Ovary (tissue), 9 donors: Measurements from ENCODE around the gene ZNF556. TPM values are rescaled to one million over a fixed set of nuclear protein-coding genes. Genes with fewer than 3 reads are reported as not detected.

Experiments
- DNase-seq, 5 donors: peaks; one replicate each; pipeline ENCODE4 v3.0.0-alpha.2; 2019 to 2020
- H3K27ac ChIP-seq, 2 donors: fragments of 200-600 bp; one replicate each; pipeline versions ENCODE4 v1.5.1 to v1.8.0; 2019 to 2022
- H3K27me3 ChIP-seq: fragments of 200-600 bp; one replicate; pipeline ENCODE4 v1.8.0; 2022
- H3K36me3 ChIP-seq: fragments of 200-600 bp; sonication (generic); one replicate; pipeline ENCODE4 v1.5.1; 2019
- H3K4me1 ChIP-seq: one replicate; pipeline ENCODE4 v1.8.1; 2013; ENCODE audit warnings: mild to moderate bottlenecking, moderate library complexity; ENCODE audit not compliant: insufficient read depth
- H3K4me3 ChIP-seq: fragments of 200-600 bp; sonication (generic); one replicate; pipeline ENCODE4 v1.5.1; 2017
- H3K9me3 ChIP-seq, 2 donors: fragments of 200-600 bp in 1 of 2; sonication (generic) in 1 of 2; one replicate each; pipeline versions ENCODE4 v1.5.1 to v1.8.1; 2013 to 2019; ENCODE audit warnings: mild to moderate bottlenecking in 1 of 2, moderate library complexity in 1 of 2
- EP300 ChIP-seq: sonication (generic); formaldehyde crosslinking; IDR thresholded peaks from one replicate; pipeline ENCODE4 v1.6.1; 2017; ENCODE audit warnings: antibody characterized with exemption
- POLR2A ChIP-seq: fragments of 450-650 bp; IDR thresholded peaks from one replicate; pipeline ENCODE4 v1.6.1; 2017; ENCODE audit warnings: antibody characterized with exemption, mild to moderate bottlenecking, moderate library complexity
- WGBS, 3 donors: extraction: QIAGEN DNeasy Blood & Tissue Kit in 1 of 3; methylation state at CpG; one replicate each; pipeline versions ENCODE4 v1.1.5 to v1.1.7; 2013 to 2017; 5-methylcytosine and 5-hydroxymethylcytosine counted together
- intact Hi-C, 4 donors: fragments of 100-400 bp; cut with DNase I; formaldehyde crosslinking; loops; one replicate each; pipeline versions ENCODE4 v1.11.0 to v1.15.1; 2022 to 2023
- polyA plus RNA-seq, 2 donors: library from polyadenylated mRNA; stranded (reverse); fragments of 200-250 nt in 1 of 2; fragments of 350-450 nt in 1 of 2; fragmentation: Illumina TruSeq in 1 of 2; extraction: RNeasy Lipid Tissue Mini Kit (QIAGEN cat#74804) in 1 of 2; gene quantifications; one replicate each; pipeline ENCODE4 v1.2.3, GENCODE V29; 2013 to 2014
- total RNA-seq, 7 donors: library from RNA; depleted of rRNA in 2 of 7; stranded (reverse); fragments of >200 nt in 2 of 7; fragmentation: NEBNext Ultra II Directional in 3 of 7; extraction: Animal tissue kit (Norgen Biotek cat#: 25700) in 3 of 7; gene quantifications; one replicate each; pipeline versions ENCODE4 v1.1.0 to v1.2.4, GENCODE V29; 2016 to 2023
- TF ChIP-seq, protein P1 (sequence below), 3 donors: fragments of 450-650 bp in 2 of 3; fragments of 200-600 bp in 1 of 3; IDR thresholded peaks; one replicate each; pipeline versions ENCODE4 v1.5.1 to v1.8.0; 2016 to 2022; ENCODE audit warnings: antibody characterized with exemption in 3 of 3, mild to moderate bottlenecking in 1 of 3
- donor health status: DM: no; HTN: no; CAD: no; lungs with moderate emphysema.
- donor health status: DM: no; HTN: no; CAD: no.
- donor health status: Bipolar disorder and iron deficiency.
- donor health status: DM: yes; HTN: yes; CAD: no.
- donor health status: DM: no; HTN: no; CAD: no.
- donor health status: DM: yes; HTN: yes; CAD: no.

Gene ZNF556
- total and polyA plus RNA-seq, 9 donors = 2.8 to 9.0 (median 6.7) TPM

DNA sequence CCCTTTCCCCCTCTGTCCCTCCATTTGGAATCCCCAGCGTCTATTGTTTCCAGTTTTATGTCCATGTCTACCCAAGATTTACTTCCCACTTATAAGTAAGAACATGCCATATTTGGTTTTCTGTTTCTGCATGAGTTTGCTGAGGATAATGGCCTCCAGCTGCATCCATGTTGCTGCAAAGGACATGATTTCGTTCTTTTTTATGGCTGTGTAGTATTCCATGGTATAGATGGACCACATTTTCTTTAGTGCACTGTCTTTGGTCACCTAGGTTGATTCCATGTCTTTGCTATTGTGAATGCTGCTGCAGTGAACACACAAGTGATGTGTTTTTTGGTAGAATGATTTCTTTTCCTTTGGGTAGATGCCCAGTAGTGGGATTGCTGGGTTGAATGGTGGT is 22.0 kb upstream of the ZNF556 start:
- Histone ChIP-seq H3K27me3 (no peaks in the 10 kb centered on the region), H3K27ac (no peak overlapping the region), H3K36me3 (no peaks in the 10 kb centered on the region), H3K9me3 (peaks cover 0 to 24% of the 10 kb centered on the region in 2 donors), H3K4me1 (peaks cover 6% of the 10 kb centered on the region), H3K4me3 (no peak overlapping the region)
- TF ChIP-seq, protein P1, sequence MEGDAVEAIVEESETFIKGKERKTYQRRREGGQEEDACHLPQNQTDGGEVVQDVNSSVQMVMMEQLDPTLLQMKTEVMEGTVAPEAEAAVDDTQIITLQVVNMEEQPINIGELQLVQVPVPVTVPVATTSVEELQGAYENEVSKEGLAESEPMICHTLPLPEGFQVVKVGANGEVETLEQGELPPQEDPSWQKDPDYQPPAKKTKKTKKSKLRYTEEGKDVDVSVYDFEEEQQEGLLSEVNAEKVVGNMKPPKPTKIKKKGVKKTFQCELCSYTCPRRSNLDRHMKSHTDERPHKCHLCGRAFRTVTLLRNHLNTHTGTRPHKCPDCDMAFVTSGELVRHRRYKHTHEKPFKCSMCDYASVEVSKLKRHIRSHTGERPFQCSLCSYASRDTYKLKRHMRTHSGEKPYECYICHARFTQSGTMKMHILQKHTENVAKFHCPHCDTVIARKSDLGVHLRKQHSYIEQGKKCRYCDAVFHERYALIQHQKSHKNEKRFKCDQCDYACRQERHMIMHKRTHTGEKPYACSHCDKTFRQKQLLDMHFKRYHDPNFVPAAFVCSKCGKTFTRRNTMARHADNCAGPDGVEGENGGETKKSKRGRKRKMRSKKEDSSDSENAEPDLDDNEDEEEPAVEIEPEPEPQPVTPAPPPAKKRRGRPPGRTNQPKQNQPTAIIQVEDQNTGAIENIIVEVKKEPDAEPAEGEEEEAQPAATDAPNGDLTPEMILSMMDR (IDR thresholded peaks at IDR 0.05) = no peak
- TF ChIP-seq EP300 (no peak), POLR2A (no peak)
- intact Hi-C loops = no loop called here
- 96 to 98% (median 98%) methylated on average over 2 of the region's 2 CpGs for WGBS, 3 donors
- no peak for DNase-seq

DNA sequence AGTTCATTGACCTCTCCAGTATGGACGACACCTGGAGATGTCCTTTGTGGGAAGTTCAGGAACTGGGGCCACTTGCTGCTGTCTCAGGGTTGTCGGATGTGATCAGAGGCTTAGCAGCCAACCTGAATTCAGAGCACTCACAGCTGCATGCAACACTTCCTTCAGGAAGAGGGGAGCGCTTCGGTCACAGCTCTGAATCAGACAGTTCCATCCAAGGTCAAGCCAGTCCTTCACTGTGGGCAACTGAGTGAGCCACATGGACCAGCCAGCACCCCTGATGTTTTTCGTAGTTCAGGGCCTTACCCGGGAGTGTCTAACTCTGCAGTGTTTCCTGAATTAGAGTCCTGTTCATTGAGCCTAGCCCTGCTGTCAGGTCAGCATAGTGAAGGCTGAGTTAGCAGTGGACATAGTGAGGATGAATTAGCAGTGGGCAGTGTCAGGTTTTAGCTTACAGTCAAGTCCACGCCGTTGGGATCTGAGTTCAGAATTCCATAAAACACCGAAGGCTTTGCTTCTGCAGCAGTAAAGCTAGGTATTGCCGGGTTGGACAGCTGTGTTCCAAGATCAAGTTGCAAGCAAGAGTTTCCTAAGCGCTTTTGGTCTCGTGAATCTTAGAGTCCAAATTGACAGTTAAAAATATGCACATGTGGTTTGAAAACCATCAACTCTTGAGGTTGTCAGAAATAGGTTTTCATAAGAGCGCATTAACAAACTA is 20.8 kb upstream of the ZNF556 start:
- no peak for DNase-seq
- TF ChIP-seq, protein P1 (IDR thresholded peaks at IDR 0.05) = no peak
- TF ChIP-seq POLR2A = no peak
- TF ChIP-seq EP300 = no peak
- H3K36me3 ChIP-seq = no peaks in the 10 kb centered on the region
- H3K9me3 ChIP-seq = peaks cover 0 to 35% of the 10 kb centered on the region in 2 donors
- H3K27ac ChIP-seq = no peak overlapping the region
- H3K4me1 ChIP-seq = peaks cover 6% of the 10 kb centered on the region
- H3K4me3 ChIP-seq = no peak overlapping the region
- intact Hi-C loops = no loop called here
- WGBS, 3 donors = 88 to 94% (median 91%) methylated on average over 13 of the region's 13 CpGs
- H3K27me3 ChIP-seq = no peaks in the 10 kb centered on the region

DNA sequence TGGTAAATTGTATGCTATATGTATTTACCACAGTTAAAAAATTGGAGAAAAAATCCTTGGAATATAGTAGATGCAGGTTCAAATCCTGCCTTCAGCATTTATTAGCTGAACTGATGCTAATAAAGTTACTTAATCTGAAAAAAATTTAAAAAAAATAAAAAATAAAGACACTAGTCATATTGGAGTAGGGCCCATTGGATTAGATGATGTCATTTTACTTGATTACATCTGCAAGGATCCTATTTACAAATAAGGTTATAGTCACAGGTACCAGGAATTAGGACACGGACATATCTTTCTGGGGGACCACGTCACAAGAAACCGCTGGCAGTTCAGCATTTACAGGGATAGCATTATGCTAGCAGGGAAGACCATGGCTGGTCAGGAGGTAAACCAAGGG is 19.6 kb upstream of the ZNF556 start:
- WGBS, 3 donors = 92 to 99% (median 98%) methylated on average over 3 of the region's 3 CpGs
- intact Hi-C loops = no loop called here
- peaks cover 3% of the 10 kb centered on the region for H3K4me1 ChIP-seq
- H3K27ac ChIP-seq = no peak overlapping the region
- H3K27me3 ChIP-seq = no peaks in the 10 kb centered on the region
- H3K36me3 ChIP-seq = no peaks in the 10 kb centered on the region
- TF ChIP-seq EP300 (no peak), POLR2A (no peak)
- TF ChIP-seq, protein P1 (IDR thresholded peaks at IDR 0.05) = no peak
- no peak for DNase-seq
- H3K9me3 ChIP-seq = peaks cover 0 to 46% of the 10 kb centered on the region in 2 donors
- no peak overlapping the region for H3K4me3 ChIP-seq

DNA sequence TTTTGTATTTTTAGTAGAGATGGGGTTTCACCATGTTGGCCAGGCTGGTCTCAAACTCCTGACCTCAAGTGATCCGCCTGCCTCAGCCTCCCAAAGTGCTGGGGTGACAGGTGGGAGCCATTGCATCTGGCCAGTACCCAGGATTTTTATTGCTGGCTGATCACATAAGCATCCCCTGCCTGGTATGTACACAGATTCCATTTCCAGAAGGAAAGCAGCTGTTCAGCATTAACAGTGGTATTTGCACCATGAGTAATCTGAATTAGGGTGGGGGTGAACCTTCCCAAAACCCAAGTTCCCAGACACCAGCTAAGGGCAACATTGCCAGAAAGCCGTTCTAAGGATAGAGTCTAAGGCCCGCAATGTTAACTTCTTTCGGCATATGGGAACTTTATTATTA is 18.5 kb upstream of the ZNF556 start:
- TF ChIP-seq POLR2A (no peak), EP300 (no peak)
- TF ChIP-seq, protein P1 (IDR thresholded peaks at IDR 0.05) = no peak
- WGBS, 3 donors = 71 to 84% (median 79%) methylated on average over 4 of the region's 4 CpGs
- H3K4me3 ChIP-seq = no peak overlapping the region
- peaks cover 4% of the 10 kb centered on the region for H3K36me3 ChIP-seq
- DNase-seq = no peak
- intact Hi-C loops = no loop called here
- H3K9me3 ChIP-seq = peaks cover 0 to 57% of the 10 kb centered on the region in 2 donors
- H3K27me3 ChIP-seq = no peaks in the 10 kb centered on the region
- H3K27ac ChIP-seq = no peak overlapping the region
- H3K4me1 ChIP-seq = no peaks in the 10 kb centered on the region
